Pancreas (tissue), 10 donors: ENCODE results near the gene MFSD2A. TPM values are rescaled to one million over a fixed set of nuclear protein-coding genes. Genes with fewer than 3 reads are reported as not detected.

Experiments
- ATAC-seq, 4 donors: fragments of 200-7000 bp; cut with Tn5 transposase; one replicate each; pipeline versions ENCODE4 v1.8.0 to v1.9.1; 2020; ENCODE audit warnings: mild to moderate bottlenecking in 4 of 4, moderate library complexity in 4 of 4
- DNase-seq, 6 donors: peaks; one replicate each; pipeline ENCODE4 v3.0.0-alpha.2; 2020
- FAIRE-seq: peaks from 2 replicates; lab custom pipeline; 2012; peaks lifted over from hg19 to GRCh38; lab: Jason Lieb, UNC
- H3K27ac ChIP-seq, 4 donors: fragments of 200-600 bp; sonication (generic); 1 replicate in 3 of 4; 2 replicates in 1 of 4; pipeline versions ENCODE4 v1.5.0 to v1.8.0; 2020
- H3K27me3 ChIP-seq, 4 donors: fragments of 200-600 bp; one replicate each; pipeline ENCODE4 v1.8.0; 2021
- H3K36me3 ChIP-seq, 3 donors: fragments of 200-600 bp; sonication (generic) in 1 of 3; one replicate each; pipeline versions ENCODE4 v1.5.0 to v1.8.0; 2020 to 2021
- H3K4me1 ChIP-seq, 3 donors: fragments of 200-600 bp; one replicate each; pipeline ENCODE4 v1.8.0; 2021
- H3K4me3 ChIP-seq, 4 donors: fragments of 200-600 bp; sonication (generic) in 2 of 4; one replicate each; pipeline versions ENCODE4 v1.5.0 to v1.8.0; 2020 to 2021
- H3K9me3 ChIP-seq, 4 donors: fragments of 200-600 bp; one replicate each; pipeline ENCODE4 v1.8.0; 2021
- WGBS, 2 donors: extraction: QIAGEN DNeasy Blood & Tissue Kit; methylation state at CpG; one replicate each; pipeline ENCODE4 v1.1.7; 2013; 5-methylcytosine and 5-hydroxymethylcytosine counted together
- intact Hi-C, 3 donors: fragments of 100-400 bp; cut with DNase I; formaldehyde crosslinking; loops; one replicate each; pipeline versions ENCODE4 v1.11.1 to v1.14.2; 2022
- polyA plus RNA-seq, 2 donors: library from polyadenylated mRNA; stranded (reverse); fragments of 200-250 nt; gene quantifications; one replicate each; pipeline ENCODE4 v1.2.3, GENCODE V29; 2013
- total RNA-seq, 6 donors: library from RNA; stranded (reverse); fragmentation: NEBNext Ultra II Directional in 4 of 6; extraction: Animal tissue kit (Norgen Biotek cat#: 25700) in 4 of 6; gene quantifications; one replicate each; pipeline versions ENCODE4 v1.2.1 to v1.2.4, GENCODE V29; 2021 to 2023
- TF ChIP-seq, protein P1 (sequence below), 4 donors: fragments of 200-600 bp; sonication (generic) in 3 of 4; IDR thresholded peaks; one replicate each; pipeline versions ENCODE4 v1.5.0 to v1.8.0; 2021; ENCODE audit warnings: antibody characterized with exemption in 4 of 4
- donor health status: healthy with polysubstance abuse.
- donor health status: DM: no; HTN: no; CAD: no; lungs with moderate emphysema.
- donor health status: DM: no; HTN: no; CAD: no.
- donor health status: control.
- donor health status: control.
- donor health status: Bipolar disorder and iron deficiency.
- donor health status: DM: yes; HTN: yes; CAD: no.
- donor health status: DM: no; HTN: no; CAD: no.
- donor health status: DM: no; HTN: no; CAD: no.
- donor health status: DM: yes; HTN: yes; CAD: no.

Gene MFSD2A
- total RNA-seq (1 to 10 TPM in 1 of 6 donors, under 1 TPM in 4, not detected in 1; 0.16 to 1.0 (median 0.34) TPM), polyA plus RNA-seq (under 1 TPM; 0.68 to 0.96 TPM)

DNA sequence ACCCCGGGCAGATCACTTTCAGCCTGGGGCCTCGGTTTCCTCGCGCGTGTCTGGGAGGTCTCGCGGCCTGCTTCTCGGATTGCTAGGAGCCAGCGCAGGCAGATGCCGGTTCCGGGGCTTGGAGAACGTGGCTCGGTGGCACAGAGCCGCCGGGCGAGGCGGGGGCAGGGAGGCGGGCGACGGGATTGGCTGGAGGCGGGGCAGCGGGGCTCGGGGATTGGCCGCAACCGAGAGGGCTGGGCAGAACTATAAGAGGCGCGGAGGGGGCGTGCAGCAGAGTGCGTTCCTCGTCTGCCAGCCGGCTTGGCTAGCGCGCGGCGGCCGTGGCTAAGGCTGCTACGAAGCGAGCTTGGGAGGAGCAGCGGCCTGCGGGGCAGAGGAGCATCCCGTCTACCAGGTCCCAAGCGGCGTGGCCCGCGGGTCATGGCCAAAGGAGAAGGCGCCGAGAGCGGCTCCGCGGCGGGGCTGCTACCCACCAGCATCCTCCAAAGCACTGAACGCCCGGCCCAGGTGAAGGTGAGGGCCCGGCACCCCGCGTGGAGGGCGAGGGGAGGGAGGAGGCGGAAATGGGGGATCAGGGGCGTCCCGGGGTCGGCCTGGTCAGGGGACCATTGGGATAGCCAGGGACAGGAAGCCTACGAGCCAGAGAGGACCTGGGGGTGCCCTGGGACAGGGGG, at the start of gene MFSD2A:
Gene MFSD2A (plus strand): TSS at position 276 of the 677 bp plus-strand sequence. CDS start 148 bp downstream, at position 424.
- FAIRE-seq (no peak), ATAC-seq (peak; percentile 98 to 99 (median 98)), DNase-seq (peak; percentile 89 to 96 (median 92))
- intact Hi-C loops: no loop called here
- Histone ChIP-seq H3K4me1 (peaks cover 4 to 12% (median 10%) of the 10 kb centered on the region in 3 donors), H3K27ac (no peak within 1 kb of the TSS), H3K36me3 (no peaks in the 10 kb centered on the region), H3K4me3 (peak within 1 kb of the TSS; percentile 39 to 56 (median 42)), H3K27me3 (no peaks in the 10 kb centered on the region), H3K9me3 (no peaks in the 10 kb centered on the region)
- 1% methylated on average over 58 to 62 of the region's 62 CpGs for WGBS, 2 donors
- TF ChIP-seq, protein P1, sequence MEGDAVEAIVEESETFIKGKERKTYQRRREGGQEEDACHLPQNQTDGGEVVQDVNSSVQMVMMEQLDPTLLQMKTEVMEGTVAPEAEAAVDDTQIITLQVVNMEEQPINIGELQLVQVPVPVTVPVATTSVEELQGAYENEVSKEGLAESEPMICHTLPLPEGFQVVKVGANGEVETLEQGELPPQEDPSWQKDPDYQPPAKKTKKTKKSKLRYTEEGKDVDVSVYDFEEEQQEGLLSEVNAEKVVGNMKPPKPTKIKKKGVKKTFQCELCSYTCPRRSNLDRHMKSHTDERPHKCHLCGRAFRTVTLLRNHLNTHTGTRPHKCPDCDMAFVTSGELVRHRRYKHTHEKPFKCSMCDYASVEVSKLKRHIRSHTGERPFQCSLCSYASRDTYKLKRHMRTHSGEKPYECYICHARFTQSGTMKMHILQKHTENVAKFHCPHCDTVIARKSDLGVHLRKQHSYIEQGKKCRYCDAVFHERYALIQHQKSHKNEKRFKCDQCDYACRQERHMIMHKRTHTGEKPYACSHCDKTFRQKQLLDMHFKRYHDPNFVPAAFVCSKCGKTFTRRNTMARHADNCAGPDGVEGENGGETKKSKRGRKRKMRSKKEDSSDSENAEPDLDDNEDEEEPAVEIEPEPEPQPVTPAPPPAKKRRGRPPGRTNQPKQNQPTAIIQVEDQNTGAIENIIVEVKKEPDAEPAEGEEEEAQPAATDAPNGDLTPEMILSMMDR (IDR thresholded peaks at IDR 0.05): no peak

DNA sequence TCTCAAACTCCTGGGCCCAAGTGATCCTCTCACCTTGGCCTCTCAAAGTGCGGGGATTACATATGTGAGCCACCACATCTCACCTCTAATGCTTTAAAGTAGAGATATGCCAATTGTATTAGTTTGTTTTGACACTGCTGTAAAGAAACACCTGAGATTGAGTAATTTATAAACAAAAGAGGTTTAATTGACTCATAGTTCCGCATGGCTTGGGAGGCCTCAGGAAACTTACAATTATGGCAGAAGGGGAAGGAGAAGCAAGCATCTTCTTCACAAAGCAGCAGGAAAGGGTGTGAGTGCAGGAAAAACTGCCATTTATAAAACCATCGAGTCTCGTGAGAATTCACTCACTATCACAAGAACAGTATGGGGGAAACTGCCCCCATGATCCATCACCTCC, 49.8 kb upstream of the MFSD2A start:
- FAIRE-seq (no peak), DNase-seq (no peak), ATAC-seq (no peak)
- Histone ChIP-seq H3K9me3 (no peaks in the 10 kb centered on the region), H3K27ac (no peak overlapping the region), H3K4me3 (no peak overlapping the region), H3K4me1 (peaks cover 0 to 5% (median 0%) of the 10 kb centered on the region in 3 donors), H3K36me3 (no peaks in the 10 kb centered on the region), H3K27me3 (no peaks in the 10 kb centered on the region)
- TF ChIP-seq, protein P1 (IDR thresholded peaks at IDR 0.05): no peak
- intact Hi-C loops: loop anchor here in 1 of 3 donors (10.0 kb wide), 1 partner anchor 90 kb away; no protein-coding TSS in a partner anchor
- 75 to 77% methylated on average over 4 of the region's 4 CpGs for WGBS, 2 donors

DNA sequence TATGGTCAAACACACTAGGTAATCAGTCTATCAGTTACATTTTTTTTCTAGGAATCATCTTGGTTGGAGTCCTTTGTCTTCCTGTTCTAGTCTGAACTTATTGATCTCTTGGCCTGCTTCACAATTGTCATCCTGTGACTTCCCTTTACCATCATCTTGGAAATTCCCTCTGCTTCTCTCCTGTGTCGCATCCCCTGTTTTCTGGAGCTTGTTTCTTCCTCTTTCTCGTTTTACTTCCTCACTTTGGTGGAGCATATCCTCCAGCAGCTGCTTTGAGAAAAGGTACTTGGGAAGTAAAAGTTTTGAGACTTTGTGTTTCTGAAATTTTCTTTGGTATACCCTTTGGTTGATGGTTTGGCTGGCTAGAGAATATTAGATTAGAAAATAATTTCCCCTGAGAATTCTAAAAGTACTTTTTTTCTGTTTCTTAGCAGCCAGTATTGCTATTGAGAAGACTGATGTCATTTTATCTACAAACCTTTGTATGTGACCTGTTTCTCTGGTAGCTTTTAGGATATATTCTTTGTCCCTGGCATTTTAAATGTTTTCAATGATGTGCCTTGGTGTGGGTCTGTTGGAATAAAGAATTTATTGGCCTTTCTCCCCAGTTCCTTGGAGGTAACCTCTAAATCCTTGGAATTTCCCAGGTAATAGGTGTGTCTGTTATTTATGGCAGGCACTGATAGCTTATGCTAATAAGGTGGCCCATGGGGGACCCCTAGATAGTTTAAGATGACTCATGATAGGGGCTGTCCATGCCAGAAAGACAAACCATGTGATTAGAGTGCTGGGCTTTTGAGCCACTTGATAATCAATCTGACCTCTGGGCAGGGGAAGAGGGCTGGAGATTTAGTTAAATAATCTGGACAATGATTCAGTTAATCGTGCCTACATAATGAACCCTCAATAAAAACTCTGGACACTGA, 47.2 kb upstream of the MFSD2A start:
- Histone ChIP-seq H3K27me3 (no peaks in the 10 kb centered on the region), H3K27ac (no peak overlapping the region), H3K36me3 (no peaks in the 10 kb centered on the region), H3K4me1 (no peaks in the 10 kb centered on the region), H3K9me3 (no peaks in the 10 kb centered on the region), H3K4me3 (no peak overlapping the region)
- ATAC-seq (peak in 1 of 4 donors; percentile 67), FAIRE-seq (no peak), DNase-seq (no peak)
- intact Hi-C loops: loop anchor here in 1 of 3 donors (10.0 kb wide), 1 partner anchor 93 kb away; no protein-coding TSS in a partner anchor
- WGBS, 2 donors: 81 to 83% methylated on average over 3 of the region's 3 CpGs
- TF ChIP-seq, protein P1 (IDR thresholded peaks at IDR 0.05): no peak

DNA sequence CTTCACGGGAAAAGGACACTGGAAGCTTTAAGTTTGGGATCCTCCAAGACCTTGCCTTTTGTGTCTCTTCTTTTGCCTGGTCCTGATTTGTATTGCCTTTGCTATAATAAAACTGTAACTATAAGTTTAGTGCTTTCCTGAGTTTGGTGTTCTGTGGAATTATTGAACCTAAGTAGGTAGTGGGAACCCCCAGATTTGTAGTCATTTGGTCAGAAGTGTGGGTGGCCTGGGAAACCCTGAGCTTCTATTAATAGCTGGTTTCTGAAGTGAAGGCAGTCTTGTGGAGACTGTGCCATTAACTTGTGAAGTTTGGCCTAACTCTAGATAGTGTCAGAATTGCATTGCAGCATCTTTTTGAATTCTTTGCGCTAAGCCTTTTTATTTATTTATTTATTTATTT, 46.4 kb upstream of the MFSD2A start:
- Histone ChIP-seq H3K36me3 (no peaks in the 10 kb centered on the region), H3K4me1 (no peaks in the 10 kb centered on the region), H3K4me3 (no peak overlapping the region), H3K9me3 (no peaks in the 10 kb centered on the region), H3K27me3 (no peaks in the 10 kb centered on the region), H3K27ac (no peak overlapping the region)
- intact Hi-C loops: loop anchor here in 1 of 3 donors (10.0 kb wide), 1 partner anchor 94 kb away; no protein-coding TSS in a partner anchor
- no peak for FAIRE-seq
- no peak for ATAC-seq
- TF ChIP-seq, protein P1 (IDR thresholded peaks at IDR 0.05): no peak
- WGBS, 2 donors: 93 to 95% methylated on average over 2 of the region's 2 CpGs
- no peak for DNase-seq
